HFF-Myc (cell line): ENCODE results near the gene ZSCAN10.

Experiments
- DNase-seq: peaks from one replicate; pipeline ENCODE4 v3.0.0-alpha.2; 2011; ENCODE audit warnings: low read depth; ENCODE audit errors: extremely low read depth
- H3K4me3 ChIP-seq: replicated peaks from 2 replicates; pipeline ENCODE4 v1.5.1; 2011; ENCODE audit warnings: low read depth, mild to moderate bottlenecking, control low read depth, low read length
- CTCF ChIP-seq: IDR thresholded peaks from 2 replicates; pipeline ENCODE4 v1.5.1; 2012; ENCODE audit warnings: mild to moderate bottlenecking, low read depth, low read length, control low read depth; ENCODE audit errors: missing control alignments

ZSCAN10 gene

DNA sequence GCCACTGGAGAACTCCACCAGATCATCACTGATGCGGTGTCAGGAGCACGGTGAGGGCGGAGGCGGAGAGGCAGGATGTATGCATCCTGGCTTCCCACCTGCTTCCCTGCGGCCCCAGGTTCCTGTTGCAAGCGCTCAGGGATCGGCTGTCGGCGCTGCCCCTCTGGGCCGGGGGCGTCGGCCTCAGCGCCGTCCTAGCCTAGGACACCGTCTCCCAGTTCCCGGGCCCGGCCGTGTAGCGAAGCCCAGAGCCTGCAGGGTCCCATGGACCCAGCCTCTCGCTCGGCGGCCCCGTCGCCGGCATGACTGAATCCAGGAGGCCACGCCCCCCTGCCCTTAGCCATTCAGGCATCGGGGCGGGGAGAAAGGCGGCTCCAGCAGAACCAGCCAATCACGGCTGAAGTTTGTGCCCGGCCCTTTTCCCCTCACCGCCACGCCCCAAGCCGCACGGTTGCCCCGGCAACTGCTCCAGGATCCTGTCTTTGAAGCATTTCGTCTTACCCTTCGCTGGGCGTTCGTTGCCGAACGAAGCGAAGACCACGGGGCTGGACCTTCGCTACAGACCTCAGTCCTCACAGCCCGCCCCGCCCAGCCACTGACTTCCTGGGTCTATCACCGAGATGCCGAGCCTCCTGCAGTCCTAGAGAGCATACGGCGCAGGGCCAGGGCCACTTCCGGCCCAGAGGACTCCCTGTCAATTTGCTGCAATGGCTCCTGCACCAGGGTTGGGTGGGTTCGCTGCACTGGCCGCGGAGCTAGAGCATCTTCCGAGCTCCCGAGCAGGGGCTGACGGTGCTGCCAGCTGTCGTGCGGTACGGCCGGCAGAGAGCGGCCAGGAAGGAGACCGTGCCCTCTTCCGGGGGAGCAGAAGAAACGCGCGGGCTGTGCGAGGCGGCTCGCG, 25.1 kb upstream of the ZSCAN10 start:
- peak; percentile 78 for DNase-seq
- TF ChIP-seq CTCF: no peak

DNA sequence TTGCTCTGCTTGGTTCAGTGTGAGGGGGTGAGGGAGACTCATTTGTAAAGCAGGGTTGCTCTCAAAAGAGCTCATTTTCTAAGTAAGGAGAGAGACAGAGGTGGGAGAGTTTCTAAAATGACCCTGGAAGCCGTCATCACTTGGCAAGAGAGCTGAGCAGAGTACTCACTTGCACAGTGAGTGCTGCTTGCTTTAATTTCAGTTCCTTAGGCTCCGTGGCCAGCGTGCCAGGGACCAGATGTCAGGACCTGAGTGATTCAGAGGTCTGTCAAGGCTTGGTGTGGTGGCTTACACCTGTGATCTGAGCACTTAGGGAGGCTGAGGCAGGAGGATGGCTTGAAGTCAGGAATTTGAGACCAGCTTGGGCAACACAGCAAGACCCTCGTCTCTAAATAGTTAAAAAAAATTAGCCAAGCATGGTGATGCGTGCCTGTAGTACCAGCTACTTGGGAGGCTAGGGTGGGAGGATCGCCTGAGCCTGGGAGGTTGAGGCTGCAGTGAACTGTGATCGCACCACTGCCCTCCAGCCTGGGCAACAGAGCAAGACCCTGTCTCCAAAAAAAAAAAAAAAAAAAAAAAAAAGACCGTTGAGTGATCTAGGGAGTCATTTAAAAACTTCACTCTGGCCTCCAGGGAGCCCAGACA, 24.0 kb upstream of the ZSCAN10 start:
- no peak overlapping the region for H3K4me3 ChIP-seq
- DNase-seq: no peak
- TF ChIP-seq CTCF: no peak

More for the DNA sequence above, 25.1 kb upstream of the ZSCAN10 start:
- peak overlapping the region; percentile 59 for H3K4me3 ChIP-seq

- no peak for DNase-seq
- no peak for TF ChIP-seq CTCF
- H3K4me3 ChIP-seq: no peak overlapping the region
Observed at GRCh38 chr16:3121851-3122467, 22.9 kb upstream of the ZSCAN10 start.

- no peak for DNase-seq
- no peak for TF ChIP-seq CTCF
Observed at GRCh38 chr16:3120435-3120834, 21.3 kb upstream of the ZSCAN10 start.

DNA sequence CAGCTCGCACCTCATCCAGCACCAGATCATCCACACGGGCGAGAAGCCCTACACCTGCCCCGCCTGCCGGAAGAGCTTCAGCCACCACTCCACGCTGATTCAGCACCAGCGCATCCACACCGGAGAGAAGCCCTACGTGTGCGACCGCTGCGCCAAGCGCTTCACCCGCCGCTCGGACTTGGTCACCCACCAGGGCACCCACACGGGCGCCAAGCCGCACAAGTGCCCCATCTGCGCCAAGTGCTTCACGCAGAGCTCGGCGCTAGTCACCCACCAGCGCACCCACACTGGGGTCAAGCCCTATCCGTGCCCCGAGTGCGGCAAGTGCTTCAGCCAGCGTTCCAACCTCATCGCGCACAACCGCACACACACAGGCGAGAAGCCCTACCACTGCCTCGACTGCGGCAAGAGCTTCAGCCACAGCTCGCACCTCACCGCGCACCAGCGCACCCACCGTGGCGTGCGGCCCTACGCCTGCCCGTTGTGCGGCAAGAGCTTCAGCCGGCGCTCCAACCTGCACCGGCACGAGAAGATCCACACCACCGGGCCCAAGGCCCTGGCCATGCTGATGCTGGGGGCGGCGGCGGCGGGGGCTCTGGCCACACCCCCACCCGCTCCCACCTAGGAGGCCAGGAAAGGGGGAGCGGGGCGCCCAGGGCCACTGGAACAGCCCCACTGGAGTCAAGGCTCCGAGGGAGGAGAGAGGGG, 20.8 kb upstream of the ZSCAN10 start:
- H3K4me3 ChIP-seq: no peak overlapping the region
- DNase-seq: no peak
- TF ChIP-seq CTCF: no peak

More at GRCh38 chr16:3120435-3120834, 21.3 kb upstream of the ZSCAN10 start:
- no peak overlapping the region for H3K4me3 ChIP-seq

GRCh38 chr16:3119286-3119685, 20.2 kb upstream of the ZSCAN10 start:
- no peak overlapping the region for H3K4me3 ChIP-seq
- DNase-seq: no peak
- TF ChIP-seq CTCF: no peak
